ENCODE data around the gene FHIT. TPM values are rescaled to one million over a fixed set of nuclear protein-coding genes. Genes with fewer than 3 reads are reported as not detected.
"Not testable (repeated sequence)": the region's sequence is repeated elsewhere in the genome, so short reads cannot be mapped to it uniquely, and the experiment has no call there.

FHIT gene
- total RNA-seq, 1 experiment from 2014 or later, result 0.87 TPM

- no peak for DNase-seq (ENCODE audit: low spot score)
Observed at GRCh38 chr3:61114316-61114953, 136.8 kb downstream of the FHIT start.

GRCh38 chr3:61111825-61112224 is 139.4 kb downstream of the FHIT start:
- no peak for DNase-seq (ENCODE audit: low spot score)

GRCh38 chr3:61110576-61110975 is 140.7 kb downstream of the FHIT start:
- DNase-seq (ENCODE audit: low spot score), result no peak

- no peak for DNase-seq (ENCODE audit: low spot score)
Observed at GRCh38 chr3:61108247-61109019, 142.8 kb downstream of the FHIT start.

- DNase-seq (ENCODE audit: low spot score), result no peak
Observed at GRCh38 chr3:61094608-61095007, 156.6 kb downstream of the FHIT start.

- DNase-seq (ENCODE audit: low spot score), result no peak
Observed at GRCh38 chr3:61093364-61093763, 157.9 kb downstream of the FHIT start.

GRCh38 chr3:61092870-61093269 is 158.4 kb downstream of the FHIT start:
- DNase-seq (ENCODE audit: low spot score), result no peak

GRCh38 chr3:61090389-61091169 is 160.7 kb downstream of the FHIT start:
- no peak for DNase-seq (ENCODE audit: low spot score)

GRCh38 chr3:61087465-61087864 is 163.8 kb downstream of the FHIT start:
- no peak for DNase-seq (ENCODE audit: low spot score)

GRCh38 chr3:61081554-61081953 is 169.7 kb downstream of the FHIT start:
- DNase-seq (ENCODE audit: low spot score), result no peak

GRCh38 chr3:61080737-61081445 is 170.4 kb downstream of the FHIT start:
- no peak for DNase-seq (ENCODE audit: low spot score)

GRCh38 chr3:61078048-61078752 is 173.1 kb downstream of the FHIT start:
- no peak for DNase-seq (ENCODE audit: low spot score)

GRCh38 chr3:61077551-61077950 is 173.7 kb downstream of the FHIT start:
- no peak for DNase-seq (ENCODE audit: low spot score)

- no peak for DNase-seq (ENCODE audit: low spot score)
Observed at GRCh38 chr3:61074783-61075182, 176.5 kb downstream of the FHIT start.

- DNase-seq (ENCODE audit: low spot score), result no peak
Observed at GRCh38 chr3:61073566-61074165, 177.6 kb downstream of the FHIT start.

GRCh38 chr3:61068084-61068483 is 183.2 kb downstream of the FHIT start:
- DNase-seq (ENCODE audit: low spot score), result no peak

- no peak for DNase-seq (ENCODE audit: low spot score)
Observed at GRCh38 chr3:61066800-61067199, 184.5 kb downstream of the FHIT start.

- not testable (repeated sequence) for DNase-seq (ENCODE audit: low spot score)
Observed at GRCh38 chr3:61066222-61066621, 185.0 kb downstream of the FHIT start.

- DNase-seq (ENCODE audit: low spot score), result no peak
Observed at GRCh38 chr3:61065451-61066011, 185.7 kb downstream of the FHIT start.

GRCh38 chr3:61061092-61061723 is 190.0 kb downstream of the FHIT start:
- no peak for DNase-seq (ENCODE audit: low spot score)
